Stimulated activated CD4-positive, alpha-beta T cell treated with anti-CD3 and anti-CD28 coated beads, Interleukin-15, amount 100 ng/mL, for 1 hour (primary cell): ENCODE data around the gene ASB16.
A peak's percentile ranks its signal among the peaks of the same experiment; 100 is the strongest.
"Not testable (repeated sequence)": the region's sequence is repeated elsewhere in the genome, so short reads cannot be mapped to it uniquely, and the experiment has no call there.

Experiments used
- DNase-seq, 2 donors: peaks; one replicate each; pipeline ENCODE4 v3.0.0-alpha.2; 2020; ENCODE audit warnings: low read depth in 1 of 2, low spot score in 1 of 2

ASB16 gene

GRCh38 chr17:44170499-44171201, at the start of gene ASB16:
Gene ASB16 (plus strand): TSS chr17:44170704. CDS start chr17:44170790, 86 bp downstream.
- DNase-seq = no peak

- no peak for DNase-seq
Observed at GRCh38 chr17:44120851-44121605, 49.5 kb upstream of the ASB16 start.

GRCh38 chr17:44121997-44122815, 48.3 kb upstream of the ASB16 start:
- no peak for DNase-seq

- DNase-seq = peak in 1 of 2 donors; percentile 14
Observed at GRCh38 chr17:44122816-44123355, 47.6 kb upstream of the ASB16 start.

- peak; percentile 90 to 95 for DNase-seq
Observed at GRCh38 chr17:44123356-44124117, 47.0 kb upstream of the ASB16 start, which contains the start of gene HDAC5. Gene HDAC5 (minus strand): TSS chr17:44123641. CDS start chr17:44117515, 6,126 bp downstream.

- no peak for DNase-seq
Observed at GRCh38 chr17:44124118-44124438, 46.4 kb upstream of the ASB16 start.

- no peak for DNase-seq
Observed at GRCh38 chr17:44128383-44128782, 42.1 kb upstream of the ASB16 start.

- no peak for DNase-seq
Observed at GRCh38 chr17:44130693-44131349, 39.7 kb upstream of the ASB16 start.

GRCh38 chr17:44131372-44131771, 39.1 kb upstream of the ASB16 start:
- DNase-seq = not testable (repeated sequence)

- DNase-seq = no peak
Observed at GRCh38 chr17:44132275-44132821, 38.2 kb upstream of the ASB16 start.

GRCh38 chr17:44133918-44134476, 36.5 kb upstream of the ASB16 start:
- no peak for DNase-seq

GRCh38 chr17:44134752-44135568, 35.5 kb upstream of the ASB16 start:
- no peak for DNase-seq

- DNase-seq = peak in 1 of 2 donors; percentile 55
Observed at GRCh38 chr17:44137891-44138709, 32.4 kb upstream of the ASB16 start.

- DNase-seq = not testable (repeated sequence)
Observed at GRCh38 chr17:44143921-44144320, 26.6 kb upstream of the ASB16 start.

GRCh38 chr17:44144966-44145739, 25.4 kb upstream of the ASB16 start:
- no peak for DNase-seq

- DNase-seq = no peak
Observed at GRCh38 chr17:44146375-44147346, 23.8 kb upstream of the ASB16 start.
